ENCODE measurements around the gene TADA1. TPM values are rescaled to one million over a fixed set of nuclear protein-coding genes. Genes with fewer than 3 reads are reported as not detected.
A peak's percentile ranks its signal among the peaks of the same experiment; 100 is the strongest.

The TADA1 gene
- total RNA-seq, 3 donors from 2014 or later (not counting 1 experiment from before 2014, with no cell fraction given) = 11.7 to 13.7 (median 12.5) TPM

DNA sequence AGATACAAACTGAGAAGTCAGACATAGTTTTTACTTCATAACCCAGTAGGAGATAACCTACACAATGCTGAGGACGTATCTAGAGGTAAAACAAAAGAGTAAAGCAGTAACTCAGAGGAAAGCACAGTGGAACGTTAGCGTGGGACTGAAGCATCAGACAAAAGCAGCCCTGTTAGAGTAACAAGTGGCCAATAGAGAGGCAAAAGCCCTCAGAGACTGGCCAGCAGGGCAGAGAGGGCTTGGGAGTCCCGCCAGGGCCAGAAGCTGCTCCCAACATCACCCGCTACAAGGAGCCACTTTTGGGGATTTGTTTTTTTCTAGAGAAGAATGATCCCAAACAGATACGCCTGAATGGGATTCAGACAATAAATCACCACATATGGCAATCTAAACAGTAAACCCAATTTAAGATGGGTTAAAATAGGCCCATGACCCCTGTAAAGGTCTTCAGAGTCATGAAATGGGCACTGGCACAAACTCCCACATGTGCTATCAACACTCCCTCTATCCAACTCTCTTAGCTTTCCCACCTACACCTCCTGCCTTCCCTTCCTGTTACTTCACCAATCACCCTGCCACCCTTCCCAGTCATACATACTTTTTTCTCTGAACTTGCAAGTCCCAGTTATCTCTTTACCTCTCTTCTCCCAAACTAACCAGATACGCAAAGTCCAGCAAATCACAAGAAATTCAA is 17.2 kb downstream of the TADA1 start:
- 87% methylated on average over 7 of the region's 7 CpGs for WGBS (ENCODE audit: insufficient coverage)
- H3K27ac Mint-ChIP-seq = peak overlapping the region in 1 of 2 donors; percentile 3
- H3K36me3 ChIP-seq (ENCODE audit: control insufficient read depth, insufficient read depth, low read length) = peaks cover 85% of the 10 kb centered on the region

GRCh38 chr1:166857995-166858394 is 18.1 kb downstream of the TADA1 start:
- H3K27me3 Mint-ChIP-seq (ENCODE audit: low read depth in 2 of 2) = no peaks in the 10 kb centered on the region
- no peak for DNase-seq
- TF ChIP-seq, protein P1, sequence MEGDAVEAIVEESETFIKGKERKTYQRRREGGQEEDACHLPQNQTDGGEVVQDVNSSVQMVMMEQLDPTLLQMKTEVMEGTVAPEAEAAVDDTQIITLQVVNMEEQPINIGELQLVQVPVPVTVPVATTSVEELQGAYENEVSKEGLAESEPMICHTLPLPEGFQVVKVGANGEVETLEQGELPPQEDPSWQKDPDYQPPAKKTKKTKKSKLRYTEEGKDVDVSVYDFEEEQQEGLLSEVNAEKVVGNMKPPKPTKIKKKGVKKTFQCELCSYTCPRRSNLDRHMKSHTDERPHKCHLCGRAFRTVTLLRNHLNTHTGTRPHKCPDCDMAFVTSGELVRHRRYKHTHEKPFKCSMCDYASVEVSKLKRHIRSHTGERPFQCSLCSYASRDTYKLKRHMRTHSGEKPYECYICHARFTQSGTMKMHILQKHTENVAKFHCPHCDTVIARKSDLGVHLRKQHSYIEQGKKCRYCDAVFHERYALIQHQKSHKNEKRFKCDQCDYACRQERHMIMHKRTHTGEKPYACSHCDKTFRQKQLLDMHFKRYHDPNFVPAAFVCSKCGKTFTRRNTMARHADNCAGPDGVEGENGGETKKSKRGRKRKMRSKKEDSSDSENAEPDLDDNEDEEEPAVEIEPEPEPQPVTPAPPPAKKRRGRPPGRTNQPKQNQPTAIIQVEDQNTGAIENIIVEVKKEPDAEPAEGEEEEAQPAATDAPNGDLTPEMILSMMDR (IDR thresholded peaks at IDR 0.05) = no peak
- no peak for ATAC-seq
- no peak overlapping the region for H3K4me3 Mint-ChIP-seq
- H3K4me1 ChIP-seq (ENCODE audit: control insufficient read depth, insufficient read depth, low read length) = no peaks in the 10 kb centered on the region
- intact Hi-C loops (cut with micrococcal nuclease) = no loop called here
- WGBS (ENCODE audit: insufficient coverage) = 100% methylated on average over 3 of the region's 3 CpGs
- peak overlapping the region in 1 of 2 donors; percentile 3 for H3K27ac Mint-ChIP-seq
- peaks cover 8 to 16% of the 10 kb centered on the region in 2 donors for H3K4me1 Mint-ChIP-seq
- H3K36me3 ChIP-seq (ENCODE audit: control insufficient read depth, insufficient read depth, low read length) = peaks cover 83% of the 10 kb centered on the region
- peaks cover 46% of the 10 kb centered on the region for H3K36me3 Mint-ChIP-seq
- H3K9me3 ChIP-seq (ENCODE audit: control insufficient read depth, insufficient read depth, low read length) = no peaks in the 10 kb centered on the region
- H3K27ac ChIP-seq (ENCODE audit: low read length) = no peak overlapping the region
- no peak overlapping the region for H3K4me3 ChIP-seq (ENCODE audit: low read length)
- no peaks in the 10 kb centered on the region for H3K9me3 Mint-ChIP-seq
- H3K27me3 ChIP-seq (ENCODE audit: control insufficient read depth, insufficient read depth, low read length) = no peaks in the 10 kb centered on the region

More for the DNA sequence above, 17.2 kb downstream of the TADA1 start:
- H3K4me1 Mint-ChIP-seq = peaks cover 7 to 11% of the 10 kb centered on the region in 2 donors
- H3K27ac ChIP-seq (ENCODE audit: low read length) = no peak overlapping the region
- ATAC-seq (no peak), DNase-seq (no peak)
- no peak overlapping the region for H3K4me3 Mint-ChIP-seq
- peaks cover 50% of the 10 kb centered on the region for H3K36me3 Mint-ChIP-seq
- intact Hi-C loops (cut with micrococcal nuclease) = no loop called here
- H3K9me3 Mint-ChIP-seq = no peaks in the 10 kb centered on the region
- H3K9me3 ChIP-seq (ENCODE audit: control insufficient read depth, insufficient read depth, low read length) = no peaks in the 10 kb centered on the region
- H3K27me3 ChIP-seq (ENCODE audit: control insufficient read depth, insufficient read depth, low read length) = no peaks in the 10 kb centered on the region
- TF ChIP-seq, protein P1 (IDR thresholded peaks at IDR 0.05) = no peak
- no peak overlapping the region for H3K4me3 ChIP-seq (ENCODE audit: low read length)
- H3K4me1 ChIP-seq (ENCODE audit: control insufficient read depth, insufficient read depth, low read length) = no peaks in the 10 kb centered on the region
- H3K27me3 Mint-ChIP-seq (ENCODE audit: low read depth in 2 of 2) = no peaks in the 10 kb centered on the region

DNA sequence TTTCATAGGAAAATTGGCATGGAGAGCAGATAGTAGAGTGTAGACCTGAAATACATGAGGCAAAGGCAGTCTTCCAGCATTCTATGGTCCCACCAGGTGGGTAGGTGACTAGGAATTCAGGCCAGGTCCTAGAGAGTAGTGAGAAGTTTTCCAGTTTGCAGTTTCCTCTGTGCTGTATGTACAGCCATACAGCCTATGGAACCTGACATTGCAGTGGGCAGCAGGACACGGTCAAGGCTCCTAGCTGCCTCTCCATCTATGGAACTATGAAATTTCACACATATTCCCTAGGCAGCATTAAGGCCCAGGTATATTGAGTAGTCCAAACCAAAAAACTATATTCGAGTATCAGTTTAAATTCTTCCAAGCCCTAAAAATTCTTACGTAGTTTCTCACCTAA is 20.5 kb downstream of the TADA1 start:
- DNase-seq (no peak), ATAC-seq (no peak)
- no peaks in the 10 kb centered on the region for H3K27me3 ChIP-seq (ENCODE audit: control insufficient read depth, insufficient read depth, low read length)
- 89% methylated on average over 3 of the region's 3 CpGs for WGBS (ENCODE audit: insufficient coverage)
- Mint-ChIP-seq H3K27me3 (ENCODE audit: low read depth in 2 of 2) (no peaks in the 10 kb centered on the region), H3K27ac (no peak overlapping the region), H3K4me3 (no peak overlapping the region), H3K4me1 (peaks cover 8 to 16% of the 10 kb centered on the region in 2 donors), H3K9me3 (no peaks in the 10 kb centered on the region), H3K36me3 (peaks cover 39% of the 10 kb centered on the region)
- intact Hi-C loops (cut with micrococcal nuclease) = no loop called here
- no peak overlapping the region for H3K27ac ChIP-seq (ENCODE audit: low read length)
- H3K9me3 ChIP-seq (ENCODE audit: control insufficient read depth, insufficient read depth, low read length) = no peaks in the 10 kb centered on the region
- TF ChIP-seq, protein P1 (IDR thresholded peaks at IDR 0.05) = no peak
- peaks cover 84% of the 10 kb centered on the region for H3K36me3 ChIP-seq (ENCODE audit: control insufficient read depth, insufficient read depth, low read length)
- no peaks in the 10 kb centered on the region for H3K4me1 ChIP-seq (ENCODE audit: control insufficient read depth, insufficient read depth, low read length)
- H3K4me3 ChIP-seq (ENCODE audit: low read length) = no peak overlapping the region

DNA sequence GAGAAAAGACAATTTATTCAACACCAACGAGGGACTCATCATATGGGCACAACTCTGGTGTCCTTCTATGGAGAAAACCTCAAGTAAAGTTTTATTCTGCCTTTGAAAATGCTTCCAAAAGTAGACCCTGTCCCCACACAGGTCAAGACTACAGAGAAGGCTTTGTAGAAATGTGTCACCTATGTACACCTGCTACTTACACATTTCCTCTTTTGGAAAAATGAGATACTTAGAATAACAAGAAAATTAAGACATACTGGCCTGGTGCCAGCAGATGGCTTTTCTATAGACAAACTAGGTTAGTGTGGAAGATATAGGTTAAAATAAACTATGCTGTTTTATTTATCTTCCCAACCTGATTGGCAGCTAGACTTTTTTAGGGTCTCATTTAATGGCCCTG is 23.1 kb downstream of the TADA1 start:
- H3K4me3 Mint-ChIP-seq = no peak overlapping the region
- intact Hi-C loops (cut with micrococcal nuclease) = no loop called here
- no peaks in the 10 kb centered on the region for H3K27me3 Mint-ChIP-seq (ENCODE audit: low read depth in 2 of 2)
- Histone ChIP-seq H3K36me3 (ENCODE audit: control insufficient read depth, insufficient read depth, low read length) (peaks cover 87% of the 10 kb centered on the region), H3K27me3 (ENCODE audit: control insufficient read depth, insufficient read depth, low read length) (no peaks in the 10 kb centered on the region), H3K9me3 (ENCODE audit: control insufficient read depth, insufficient read depth, low read length) (no peaks in the 10 kb centered on the region), H3K4me1 (ENCODE audit: control insufficient read depth, insufficient read depth, low read length) (no peaks in the 10 kb centered on the region), H3K4me3 (ENCODE audit: low read length) (no peak overlapping the region), H3K27ac (ENCODE audit: low read length) (no peak overlapping the region)
- 0% methylated on average over 1 of the region's 1 CpG for WGBS (ENCODE audit: insufficient coverage)
- DNase-seq = no peak
- peaks cover 31% of the 10 kb centered on the region for H3K36me3 Mint-ChIP-seq
- TF ChIP-seq, protein P1 (IDR thresholded peaks at IDR 0.05) = no peak
- ATAC-seq = no peak
- H3K27ac Mint-ChIP-seq = no peak overlapping the region
- no peaks in the 10 kb centered on the region for H3K9me3 Mint-ChIP-seq
- peaks cover 8 to 16% of the 10 kb centered on the region in 2 donors for H3K4me1 Mint-ChIP-seq

Data from natural killer cell (primary cell).